ENCODE results near the gene IRF9. TPM values are rescaled to one million over a fixed set of nuclear protein-coding genes. Genes with fewer than 3 reads are reported as not detected.

The IRF9 gene
- polyA plus RNA-seq, 3 donors: 56.8 to 60.1 (median 57.5) TPM

GRCh38 chr14:24211311-24211710 lies 50.2 kb downstream of the IRF9 start:
- no peak for DNase-seq (ENCODE audit: low read depth in 3 of 3, low spot score in 2 of 3)

GRCh38 chr14:24212924-24213865 lies 52.1 kb downstream of the IRF9 start, which contains the start of gene CHMP4A:
CHMP4A (minus strand) TSS chr14:24213488; CDS start chr14:24213439, 49 bp downstream.
- DNase-seq (ENCODE audit: low read depth in 3 of 3, low spot score in 2 of 3): peak; percentile 90 to 94 (median 92)

GRCh38 chr14:24213866-24214662 lies 53.0 kb downstream of the IRF9 start:
- DNase-seq (ENCODE audit: low read depth in 3 of 3, low spot score in 2 of 3): no peak

- peak; percentile 69 to 80 (median 76) for DNase-seq (ENCODE audit: low read depth in 3 of 3, low spot score in 2 of 3)
These were observed 54.7 kb downstream of the IRF9 start, which contains the start of gene MDP1 for GRCh38 chr14:24215495-24216344. MDP1 (minus strand) TSS chr14:24216066; CDS start chr14:24215955, 111 bp downstream.

Other genes starting within 250 kb of the IRF9 start
- gene DHRS4, start 207.5 kb upstream of the IRF9 start, polyA plus RNA-seq (ENCODE audit: insufficient read length in 3 of 3): 10 to 100 TPM; 46.7 to 55.5 (median 49.6) TPM
- gene DHRS4L2, start 172.3 kb upstream of the IRF9 start, polyA plus RNA-seq (ENCODE audit: insufficient read length in 3 of 3): 10 to 100 TPM; 30.8 to 43.1 (median 37.2) TPM
- gene CARMIL3, start 109.3 kb upstream of the IRF9 start, polyA plus RNA-seq (ENCODE audit: insufficient read length in 3 of 3): 1 to 10 TPM; 1.0 to 2.0 (median 1.4) TPM
- gene CPNE6, start 89.7 kb upstream of the IRF9 start, polyA plus RNA-seq (ENCODE audit: insufficient read length in 3 of 3): not detected
- gene PCK2, start 67.0 kb upstream of the IRF9 start, polyA plus RNA-seq (ENCODE audit: insufficient read length in 3 of 3): 10 to 100 TPM; 25.5 to 32.6 (median 27.3) TPM
- gene DCAF11, start 46.5 kb upstream of the IRF9 start, polyA plus RNA-seq (ENCODE audit: insufficient read length in 3 of 3): 10 to 100 TPM; 75.4 to 83.3 (median 77.3) TPM
- 1 to 10 TPM; 1.8 to 3.7 (median 2.9) TPM for gene NRL, start 46.3 kb upstream of the IRF9 start, polyA plus RNA-seq (ENCODE audit: insufficient read length in 3 of 3)
- under 1 TPM; 0.68 to 0.86 (median 0.79) TPM for gene FITM1, start 30.6 kb upstream of the IRF9 start, polyA plus RNA-seq (ENCODE audit: insufficient read length in 3 of 3)
- 100 to 1,000 TPM; 216 to 231 (median 224) TPM for gene PSME1, start 25.1 kb upstream of the IRF9 start, polyA plus RNA-seq (ENCODE audit: insufficient read length in 3 of 3)
- 10 to 100 TPM; 11.9 to 20.1 (median 15.3) TPM for gene EMC9, start 19.7 kb upstream of the IRF9 start, polyA plus RNA-seq (ENCODE audit: insufficient read length in 3 of 3)
- 100 to 1,000 TPM; 165 to 179 (median 171) TPM for gene PSME2, start 14.7 kb upstream of the IRF9 start, polyA plus RNA-seq (ENCODE audit: insufficient read length in 3 of 3)
- gene RNF31, start 13.8 kb upstream of the IRF9 start, polyA plus RNA-seq (ENCODE audit: insufficient read length in 3 of 3): 10 to 100 TPM; 41.5 to 46.9 (median 43.4) TPM
- gene REC8, start 10.8 kb downstream of the IRF9 start, polyA plus RNA-seq (ENCODE audit: insufficient read length in 3 of 3): 10 to 100 TPM; 47.5 to 51.6 (median 50.0) TPM
- gene IPO4, start 27.6 kb downstream of the IRF9 start, polyA plus RNA-seq (ENCODE audit: insufficient read length in 3 of 3): 10 to 100 TPM; 31.4 to 35.6 (median 33.1) TPM
- 10 to 100 TPM; 36.9 to 40.9 (median 39.0) TPM for gene TM9SF1, start 34.2 kb downstream of the IRF9 start, polyA plus RNA-seq (ENCODE audit: insufficient read length in 3 of 3)
- 1 to 10 TPM; 3.2 to 4.1 (median 4.0) TPM for gene TSSK4, start 44.4 kb downstream of the IRF9 start, polyA plus RNA-seq (ENCODE audit: insufficient read length in 3 of 3)
- gene CHMP4A, start 52.2 kb downstream of the IRF9 start, polyA plus RNA-seq (ENCODE audit: insufficient read length in 3 of 3): 10 to 100 TPM; 50.7 to 61.2 (median 55.7) TPM
- 10 to 100 TPM; 10.2 to 12.9 (median 12.5) TPM for gene MDP1, start 54.8 kb downstream of the IRF9 start, polyA plus RNA-seq (ENCODE audit: insufficient read length in 3 of 3)
- 100 to 1,000 TPM; 253 to 284 (median 266) TPM for gene NEDD8, start 71.1 kb downstream of the IRF9 start, polyA plus RNA-seq (ENCODE audit: insufficient read length in 3 of 3)
- 100 to 1,000 TPM; 105 to 133 (median 125) TPM for gene GMPR2, start 71.7 kb downstream of the IRF9 start, polyA plus RNA-seq (ENCODE audit: insufficient read length in 3 of 3)
- 10 to 100 TPM; 64.3 to 71.3 (median 67.3) TPM for gene TINF2, start 81.4 kb downstream of the IRF9 start, polyA plus RNA-seq (ENCODE audit: insufficient read length in 3 of 3)
- 1 to 10 TPM; 1.2 to 1.9 (median 1.2) TPM for gene TGM1, start 101.9 kb downstream of the IRF9 start, polyA plus RNA-seq (ENCODE audit: insufficient read length in 3 of 3)
- 10 to 100 TPM; 18.2 to 19.0 (median 18.5) TPM for gene RABGGTA, start 110.3 kb downstream of the IRF9 start, polyA plus RNA-seq (ENCODE audit: insufficient read length in 3 of 3)
- gene DHRS1, start 138.5 kb downstream of the IRF9 start, polyA plus RNA-seq (ENCODE audit: insufficient read length in 3 of 3): 10 to 100 TPM; 38.6 to 45.5 (median 42.6) TPM
- 10 to 100 TPM; 26.2 to 26.6 (median 26.4) TPM for gene NOP9, start 138.6 kb downstream of the IRF9 start, polyA plus RNA-seq (ENCODE audit: insufficient read length in 3 of 3)
- gene CIDEB, start 146.7 kb downstream of the IRF9 start, polyA plus RNA-seq (ENCODE audit: insufficient read length in 3 of 3): 10 to 100 TPM; 28.5 to 29.4 (median 28.9) TPM
- gene LTB4R2, start 148.9 kb downstream of the IRF9 start, polyA plus RNA-seq (ENCODE audit: insufficient read length in 3 of 3): 1 to 10 TPM; 1.8 to 2.2 (median 1.9) TPM
- 1 to 10 TPM; 2.4 to 2.9 (median 2.9) TPM for gene LTB4R, start 150.2 kb downstream of the IRF9 start, polyA plus RNA-seq (ENCODE audit: insufficient read length in 3 of 3)
- 10 to 100 TPM; 12.8 to 23.7 (median 17.2) TPM for gene ADCY4, start 173.8 kb downstream of the IRF9 start, polyA plus RNA-seq (ENCODE audit: insufficient read length in 3 of 3)
- 1 to 10 TPM; 2.3 to 3.6 (median 3.1) TPM for gene RIPK3, start 178.7 kb downstream of the IRF9 start, polyA plus RNA-seq (ENCODE audit: insufficient read length in 3 of 3)
- 10 to 100 TPM; 45.0 to 50.5 (median 49.7) TPM for gene NFATC4, start 206.9 kb downstream of the IRF9 start, polyA plus RNA-seq (ENCODE audit: insufficient read length in 3 of 3)
- gene NYNRIN, start 237.7 kb downstream of the IRF9 start, polyA plus RNA-seq (ENCODE audit: insufficient read length in 3 of 3): 10 to 100 TPM; 40.3 to 47.7 (median 40.4) TPM